Measurements from ENCODE around the gene KCNN2. TPM values are rescaled to one million over a fixed set of nuclear protein-coding genes. Genes with fewer than 3 reads are reported as not detected.

Gene KCNN2
- total and polyA plus RNA-seq, 2 of the 4 experiments (the other 2 are of a cell fraction) = 2.2 to 8.8 TPM

DNA sequence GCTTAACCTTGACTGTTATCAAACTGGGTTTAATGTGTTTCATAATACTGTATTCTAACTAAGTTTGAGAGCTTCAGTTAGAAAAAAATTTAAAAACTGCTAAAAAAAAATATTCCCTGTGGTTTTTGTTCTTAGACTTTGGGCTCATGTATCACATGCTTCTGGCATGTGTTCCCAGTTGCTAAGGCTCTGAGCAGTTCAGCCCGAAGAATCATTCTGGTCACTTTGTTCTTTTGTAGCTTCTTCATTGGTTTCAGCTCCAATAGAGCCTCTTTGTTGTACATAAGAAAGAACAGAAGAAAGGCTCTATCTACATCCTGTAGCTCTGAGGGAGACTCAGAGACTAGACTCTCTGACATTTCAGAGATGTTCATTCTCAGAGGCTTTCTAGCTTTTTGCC is 25.6 kb downstream of the KCNN2 start:
- dilution Hi-C loops (cut with HindIII; ENCODE audit: low sequenced_read_pairs, unreplicated experiment) (no loop called here), in situ Hi-C loops (cut with MboI; ENCODE audit: low sequenced_read_pairs) (no loop called here), intact Hi-C loops (cut with micrococcal nuclease) (no loop called here)
- POLR2A ChIA-PET (ENCODE audit: unreplicated experiment) = no interaction called here
- H4K8ac ChIP-seq (ENCODE audit: low read depth in 2 of 2, low read length in 2 of 2) = no peak overlapping the region
- no peak overlapping the region for H3K9ac ChIP-seq (ENCODE audit: low read depth, low read length)
- H2AFZ ChIP-seq (replicated peaks; ENCODE audit: low read length, poor library complexity) = no peak overlapping the region
- H3K4ac ChIP-seq (ENCODE audit: low read depth, low read length) = no peak overlapping the region
- H2BK5ac ChIP-seq (ENCODE audit: low read depth, low read length, poor library complexity, severe bottlenecking) = no peak overlapping the region
- no peak overlapping the region for H4K91ac ChIP-seq (ENCODE audit: insufficient read depth, low read depth, low read length)
- H3K18ac ChIP-seq (ENCODE audit: low read depth, low read length) = no peak overlapping the region
- no peak overlapping the region for H4K5ac ChIP-seq (ENCODE audit: low read depth, low read length)
- H3K79me1 ChIP-seq (ENCODE audit: low read depth in 1 of 2, low read length in 2 of 2) = no peaks in the 10 kb centered on the region
- no TSS peak for BruUV-seq (replicated peaks)
- H3K27ac ChIP-seq (ENCODE audit: insufficient read depth, low read length) = no peak overlapping the region
- H2AK9ac ChIP-seq (replicated peaks; ENCODE audit: low read depth, low read length, poor library complexity) = no peak overlapping the region
- TF ChIP-seq FOS (IDR thresholded peaks at IDR 0.05; ENCODE audit: low read depth, low read length) (no peak), MXI1 (IDR thresholded peaks at IDR 0.05; ENCODE audit: borderline replicate concordance, low read depth, low read length) (no peak), BHLHE40 (IDR thresholded peaks at IDR 0.05; ENCODE audit: low read depth, low read length) (no peak), MAFK (IDR thresholded peaks at IDR 0.05; ENCODE audit: low read depth, low read length) (no peak), NFE2L2 (IDR thresholded peaks at IDR 0.05; ENCODE audit: low read depth, low read length) (no peak)
- TF ChIP-seq, protein P1, sequence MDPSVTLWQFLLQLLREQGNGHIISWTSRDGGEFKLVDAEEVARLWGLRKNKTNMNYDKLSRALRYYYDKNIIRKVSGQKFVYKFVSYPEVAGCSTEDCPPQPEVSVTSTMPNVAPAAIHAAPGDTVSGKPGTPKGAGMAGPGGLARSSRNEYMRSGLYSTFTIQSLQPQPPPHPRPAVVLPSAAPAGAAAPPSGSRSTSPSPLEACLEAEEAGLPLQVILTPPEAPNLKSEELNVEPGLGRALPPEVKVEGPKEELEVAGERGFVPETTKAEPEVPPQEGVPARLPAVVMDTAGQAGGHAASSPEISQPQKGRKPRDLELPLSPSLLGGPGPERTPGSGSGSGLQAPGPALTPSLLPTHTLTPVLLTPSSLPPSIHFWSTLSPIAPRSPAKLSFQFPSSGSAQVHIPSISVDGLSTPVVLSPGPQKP (IDR thresholded peaks at IDR 0.05; ENCODE audit: borderline replicate concordance, low read depth, low read length) = no peak
- no CpG with 5 or more reads among the region's 1 CpG for WGBS, 2 experiments (ENCODE audit: extremely low coverage in 2 of 2, insufficient read length in 1 of 2)
- H4K20me1 ChIP-seq (ENCODE audit: insufficient read depth, low read length) = no peaks in the 10 kb centered on the region
- no peak overlapping the region for H3K4me2 ChIP-seq (ENCODE audit: low read depth, low read length)
- CTCF ChIA-PET = interaction anchor here (0.9 kb wide), 1 partner anchor 62 kb away, joined by 3 read pairs; no protein-coding TSS in a partner anchor
- H3K9me3 ChIP-seq (ENCODE audit: control insufficient read depth, insufficient read depth, low read length) = no peaks in the 10 kb centered on the region
- no peak overlapping the region for H3K56ac ChIP-seq (ENCODE audit: extremely low read depth, insufficient read depth, low read length)
- no peaks in the 10 kb centered on the region for H3K36me3 ChIP-seq (ENCODE audit: control insufficient read depth, insufficient read depth, low read length)
- DNase-seq (no peak), ATAC-seq (ENCODE audit: low read depth) (no peak)
- no peaks in the 10 kb centered on the region for H3K4me1 ChIP-seq (ENCODE audit: control insufficient read depth, insufficient read depth, low read length)
- H2BK120ac ChIP-seq (ENCODE audit: low read depth, low read length) = no peak overlapping the region
- H3K14ac ChIP-seq (replicated peaks; ENCODE audit: low read depth, low read length) = no peak overlapping the region
- H2AK5ac ChIP-seq (ENCODE audit: low read depth, low read length) = no peak overlapping the region
- H3K4me3 ChIP-seq (ENCODE audit: insufficient read depth, low read depth, low read length) = no peak overlapping the region
- H2BK15ac ChIP-seq (ENCODE audit: low read depth, low read length) = no peak overlapping the region
- H3K27me3 ChIP-seq (ENCODE audit: control insufficient read depth, insufficient read depth, low read length) = no peaks in the 10 kb centered on the region
- H3K9me1 ChIP-seq (ENCODE audit: insufficient read depth, low read length) = no peaks in the 10 kb centered on the region
- H3K23ac ChIP-seq (ENCODE audit: low read depth, low read length) = no peak overlapping the region
- H2BK20ac ChIP-seq (ENCODE audit: low read depth, low read length) = no peak overlapping the region

Measured in IMR-90 (cell line).